ENCODE results near the gene BMP3. TPM values are rescaled to one million over a fixed set of nuclear protein-coding genes. Genes with fewer than 3 reads are reported as not detected.
"Not testable (repeated sequence)": the region's sequence is repeated elsewhere in the genome, so short reads cannot be mapped to it uniquely, and the experiment has no call there.

BMP3 gene
- polyA plus RNA-seq = 0.05 TPM

- H3K9me3 Mint-ChIP-seq = no peaks in the 10 kb centered on the region
- H3K36me3 Mint-ChIP-seq = no peaks in the 10 kb centered on the region
- peak within 1 kb of the TSS; percentile 80 to 94 (median 87) for H3K4me3 Mint-ChIP-seq
- H3K27ac Mint-ChIP-seq = peak within 1 kb of the TSS in 2 of 3 donors; percentile 11 to 81
- peaks cover 2 to 16% (median 5%) of the 10 kb centered on the region in 3 donors for H3K4me1 Mint-ChIP-seq
- peaks cover 49% of the 10 kb centered on the region for H3K27me3 Mint-ChIP-seq
Observed at GRCh38 chr4:81030061-81030980, at the start of gene BMP3. Gene BMP3, plus strand, starts transcription at chr4:81030708. Its CDS starts 577 bp downstream, at chr4:81031285.

DNA sequence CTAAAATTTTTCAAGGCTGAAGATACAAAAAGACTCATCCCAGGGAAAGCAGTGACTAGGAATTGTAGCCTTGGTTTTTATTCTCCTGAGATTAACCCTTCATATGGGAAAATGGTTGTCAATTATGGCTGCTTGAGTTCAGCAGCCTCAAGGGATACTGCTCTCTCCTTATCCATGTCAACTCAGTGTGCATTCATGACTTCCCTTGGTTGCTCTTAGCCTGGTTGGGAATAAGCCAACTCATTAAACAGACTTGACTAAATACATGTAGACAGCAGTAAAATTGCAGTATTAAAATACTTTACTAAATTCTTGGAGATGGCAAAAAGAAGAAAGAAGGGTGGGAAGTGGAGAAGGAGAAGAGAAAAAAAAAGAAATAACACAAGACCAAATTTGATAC, 44.5 kb upstream of the BMP3 start:
- peaks cover 0 to 6% (median 6%) of the 10 kb centered on the region in 3 donors for H3K4me1 Mint-ChIP-seq
- H3K27ac Mint-ChIP-seq = no peak overlapping the region
- no peaks in the 10 kb centered on the region for H3K9me3 Mint-ChIP-seq
- no peak overlapping the region for H3K4me3 Mint-ChIP-seq
- peaks cover 4% of the 10 kb centered on the region for H3K27me3 Mint-ChIP-seq
- H3K36me3 Mint-ChIP-seq = no peaks in the 10 kb centered on the region

GRCh38 chr4:80989921-80990544, 40.5 kb upstream of the BMP3 start:
- H3K4me1 Mint-ChIP-seq = peaks cover 4 to 11% (median 6%) of the 10 kb centered on the region in 3 donors
- H3K36me3 Mint-ChIP-seq = no peaks in the 10 kb centered on the region
- H3K9me3 Mint-ChIP-seq = no peaks in the 10 kb centered on the region
- no peak overlapping the region for H3K4me3 Mint-ChIP-seq
- no peaks in the 10 kb centered on the region for H3K27me3 Mint-ChIP-seq
- no peak overlapping the region for H3K27ac Mint-ChIP-seq

DNA sequence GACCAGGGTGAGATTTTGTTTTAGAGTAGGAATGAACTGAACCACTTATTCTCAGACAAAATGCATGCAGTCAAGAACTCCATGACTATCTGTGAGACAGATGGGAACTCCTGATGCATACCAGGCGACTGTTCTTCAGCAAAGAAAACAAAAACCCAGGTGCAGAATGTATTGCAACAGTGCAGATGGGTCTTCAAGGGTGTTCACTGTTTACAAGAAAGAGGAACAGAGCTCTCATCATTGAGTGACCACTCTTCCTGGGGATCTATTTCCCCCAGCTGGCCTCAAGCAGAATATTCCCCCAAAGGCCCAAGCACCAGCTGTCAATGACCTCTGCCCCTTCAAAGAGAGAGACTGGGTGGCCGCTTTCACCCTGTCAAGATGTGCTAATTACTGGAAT, 39.7 kb upstream of the BMP3 start:
- H3K27me3 Mint-ChIP-seq = no peaks in the 10 kb centered on the region
- peak overlapping the region in 1 of 4 donors; percentile 6 for H3K4me3 Mint-ChIP-seq
- peaks cover 4 to 11% (median 6%) of the 10 kb centered on the region in 3 donors for H3K4me1 Mint-ChIP-seq
- H3K27ac Mint-ChIP-seq = no peak overlapping the region
- no peaks in the 10 kb centered on the region for H3K9me3 Mint-ChIP-seq
- H3K36me3 Mint-ChIP-seq = no peaks in the 10 kb centered on the region

- Mint-ChIP-seq H3K27me3 (no peaks in the 10 kb centered on the region), H3K36me3 (peaks cover 4% of the 10 kb centered on the region), H3K27ac (no peak overlapping the region), H3K4me1 (peaks cover 7 to 14% (median 13%) of the 10 kb centered on the region in 3 donors), H3K4me3 (no peak overlapping the region), H3K9me3 (no peaks in the 10 kb centered on the region)
Observed at GRCh38 chr4:80999943-81000342, 30.6 kb upstream of the BMP3 start.

- H3K27me3 Mint-ChIP-seq = no peaks in the 10 kb centered on the region
- peaks cover 1% of the 10 kb centered on the region for H3K36me3 Mint-ChIP-seq
- no peak overlapping the region for H3K4me3 Mint-ChIP-seq
- H3K9me3 Mint-ChIP-seq = peaks cover 0 to 10% (median 5%) of the 10 kb centered on the region in 3 donors
- no peak overlapping the region for H3K27ac Mint-ChIP-seq
- peaks cover 7 to 14% (median 13%) of the 10 kb centered on the region in 3 donors for H3K4me1 Mint-ChIP-seq
Observed at GRCh38 chr4:81003597-81004111, 26.9 kb upstream of the BMP3 start.

GRCh38 chr4:81007417-81007816, 23.1 kb upstream of the BMP3 start:
- H3K4me1 Mint-ChIP-seq = peaks cover 7 to 14% (median 13%) of the 10 kb centered on the region in 3 donors
- no peak overlapping the region for H3K27ac Mint-ChIP-seq
- peaks cover 0 to 10% (median 5%) of the 10 kb centered on the region in 3 donors for H3K9me3 Mint-ChIP-seq
- no peak overlapping the region for H3K4me3 Mint-ChIP-seq
- H3K36me3 Mint-ChIP-seq = peaks cover 2% of the 10 kb centered on the region
- H3K27me3 Mint-ChIP-seq = no peaks in the 10 kb centered on the region

DNA sequence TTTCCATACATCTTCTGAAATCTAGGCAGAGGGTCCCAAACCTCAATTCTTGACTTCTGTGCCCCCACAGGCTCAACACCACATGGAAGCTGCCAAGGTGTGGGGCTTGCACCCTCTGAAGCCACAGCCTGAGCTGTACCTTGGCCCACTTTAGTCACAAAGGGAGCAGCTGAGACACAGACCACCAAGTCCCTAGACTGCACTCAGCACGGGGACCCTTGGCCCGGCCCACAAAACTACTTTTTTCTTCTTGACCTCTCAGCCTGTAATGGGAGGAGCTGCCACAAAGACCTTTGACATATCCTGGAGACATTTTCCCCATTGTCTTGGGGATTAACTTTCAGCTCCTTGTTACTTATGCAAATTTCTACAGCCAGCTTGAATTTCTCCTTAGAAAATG, 13.9 kb upstream of the BMP3 start:
- H3K4me3 Mint-ChIP-seq, H3K9me3 Mint-ChIP-seq, H3K27ac Mint-ChIP-seq, H3K36me3 Mint-ChIP-seq, H3K27me3 Mint-ChIP-seq, H3K4me1 Mint-ChIP-seq: not testable (repeated sequence)

GRCh38 chr4:81019006-81019405, 11.5 kb upstream of the BMP3 start:
- H3K27ac Mint-ChIP-seq = no peak overlapping the region
- no peaks in the 10 kb centered on the region for H3K4me1 Mint-ChIP-seq
- peaks cover 7% of the 10 kb centered on the region for H3K27me3 Mint-ChIP-seq
- H3K36me3 Mint-ChIP-seq = no peaks in the 10 kb centered on the region
- H3K9me3 Mint-ChIP-seq = no peaks in the 10 kb centered on the region
- H3K4me3 Mint-ChIP-seq = no peak overlapping the region

DNA sequence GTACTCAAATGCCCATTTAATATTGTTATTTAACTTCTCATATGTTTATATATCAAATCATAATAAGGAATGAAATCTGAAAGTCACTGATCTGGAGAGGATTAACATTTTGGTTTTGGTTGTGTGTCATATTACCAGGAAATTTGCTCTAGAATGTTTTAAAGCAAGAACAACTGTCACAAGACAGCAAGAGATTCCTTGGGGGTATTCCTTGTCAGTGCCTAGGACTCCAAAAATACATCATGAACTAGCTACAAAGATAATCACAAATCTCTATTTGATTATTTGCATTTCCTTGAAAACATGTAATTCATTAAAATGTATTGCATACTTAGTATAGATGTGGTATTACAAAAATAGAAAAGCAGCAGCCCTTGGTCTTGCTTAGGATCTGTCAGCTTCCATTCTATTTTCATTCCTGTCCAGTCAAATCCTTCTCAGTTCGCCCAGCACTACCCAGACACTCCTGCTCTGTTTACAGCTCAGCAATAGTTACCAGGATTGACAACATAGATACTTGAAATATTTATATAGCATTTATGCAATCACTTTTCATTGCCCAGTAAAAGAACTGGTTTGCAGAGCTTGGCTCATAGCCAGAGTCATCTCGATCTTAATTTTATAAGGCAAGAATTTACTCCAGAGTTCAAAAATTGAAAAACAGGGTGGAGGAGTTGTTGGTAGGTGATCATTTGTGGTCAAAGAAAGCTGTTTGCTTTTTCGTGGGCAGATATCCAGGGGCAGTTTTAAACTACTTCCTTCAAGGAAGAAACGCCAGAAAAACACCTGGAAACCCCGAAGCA, 9.2 kb upstream of the BMP3 start:
- H3K36me3 Mint-ChIP-seq = no peaks in the 10 kb centered on the region
- no peak overlapping the region for H3K4me3 Mint-ChIP-seq
- H3K9me3 Mint-ChIP-seq = no peaks in the 10 kb centered on the region
- H3K27ac Mint-ChIP-seq = no peak overlapping the region
- no peaks in the 10 kb centered on the region for H3K4me1 Mint-ChIP-seq
- H3K27me3 Mint-ChIP-seq = peaks cover 6% of the 10 kb centered on the region

DNA sequence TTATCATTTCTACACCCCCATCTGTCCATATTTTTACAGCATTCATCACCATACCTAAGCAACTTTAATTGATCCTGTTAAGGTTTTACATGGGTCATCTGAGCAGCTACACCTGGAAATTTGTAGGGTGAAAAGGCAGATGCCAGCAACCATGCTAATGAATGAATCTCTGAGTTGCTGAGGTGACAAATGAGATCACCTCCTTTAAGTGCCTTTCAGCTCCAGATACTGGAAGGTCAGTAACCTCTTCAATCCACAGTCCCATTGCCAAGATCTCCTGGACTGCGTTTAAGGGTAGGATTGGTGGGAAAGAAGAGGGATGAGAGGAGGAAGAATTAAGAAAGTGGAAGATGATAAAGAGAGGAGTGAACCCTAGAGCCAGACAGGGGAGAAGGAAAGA, 8.5 kb upstream of the BMP3 start:
- no peaks in the 10 kb centered on the region for H3K4me1 Mint-ChIP-seq
- H3K27ac Mint-ChIP-seq = no peak overlapping the region
- peaks cover 6% of the 10 kb centered on the region for H3K27me3 Mint-ChIP-seq

GRCh38 chr4:81023484-81023883, 7.0 kb upstream of the BMP3 start:
- H3K27ac Mint-ChIP-seq = no peak overlapping the region
- H3K27me3 Mint-ChIP-seq = peaks cover 12% of the 10 kb centered on the region
- no peaks in the 10 kb centered on the region for H3K4me1 Mint-ChIP-seq
- no peaks in the 10 kb centered on the region for H3K36me3 Mint-ChIP-seq
- no peak overlapping the region for H3K4me3 Mint-ChIP-seq
- H3K9me3 Mint-ChIP-seq = no peaks in the 10 kb centered on the region

More for the DNA sequence above, 8.5 kb upstream of the BMP3 start:
- Mint-ChIP-seq H3K4me3 (no peak overlapping the region), H3K9me3 (no peaks in the 10 kb centered on the region), H3K36me3 (no peaks in the 10 kb centered on the region)

GRCh38 chr4:81030981-81031791, 678 bp downstream of the BMP3 start:
- Mint-ChIP-seq H3K27me3 (peaks cover 48% of the 10 kb centered on the region), H3K27ac (peak overlapping the region in 2 of 3 donors; percentile 11 to 81)

More at GRCh38 chr4:81030981-81031791, 678 bp downstream of the BMP3 start:
- Mint-ChIP-seq H3K4me1 (peaks cover 2 to 16% (median 5%) of the 10 kb centered on the region in 3 donors), H3K4me3 (peak overlapping the region; percentile 80 to 94 (median 85)), H3K9me3 (no peaks in the 10 kb centered on the region), H3K36me3 (no peaks in the 10 kb centered on the region)

Measured in IgD-negative memory B cell (primary cell).